Measurements from ENCODE around the gene CDHR2. TPM values are rescaled to one million over a fixed set of nuclear protein-coding genes. Genes with fewer than 3 reads are reported as not detected.

The CDHR2 gene
- total and polyA plus RNA-seq, 2 of the 13 experiments (the other 11 are each of a cell fraction or from before 2014, with no cell fraction given) = 17.9 to 20.9 TPM

DNA sequence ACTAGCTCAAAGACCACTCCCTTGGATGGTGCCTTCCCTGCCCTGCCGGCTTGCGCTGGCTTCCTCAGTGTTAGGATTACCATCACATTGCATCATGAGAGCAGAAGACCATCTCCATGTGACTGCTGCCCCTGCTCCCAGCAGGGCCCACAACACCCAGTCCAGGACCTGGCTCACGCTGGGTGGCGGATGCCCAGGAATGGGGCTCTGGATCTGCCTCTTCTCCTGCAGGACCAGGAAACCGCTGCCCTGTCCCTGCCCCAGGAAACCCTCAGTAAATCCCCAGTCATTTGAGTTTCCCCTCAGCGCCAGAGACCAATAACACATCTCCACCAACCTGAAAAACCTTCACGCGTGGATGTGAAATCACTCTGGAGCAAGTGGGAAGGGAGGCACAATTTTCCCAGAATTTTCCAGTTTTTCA, 8.7 kb upstream of the CDHR2 start (continued):
- TF ChIP-seq, protein P1, sequence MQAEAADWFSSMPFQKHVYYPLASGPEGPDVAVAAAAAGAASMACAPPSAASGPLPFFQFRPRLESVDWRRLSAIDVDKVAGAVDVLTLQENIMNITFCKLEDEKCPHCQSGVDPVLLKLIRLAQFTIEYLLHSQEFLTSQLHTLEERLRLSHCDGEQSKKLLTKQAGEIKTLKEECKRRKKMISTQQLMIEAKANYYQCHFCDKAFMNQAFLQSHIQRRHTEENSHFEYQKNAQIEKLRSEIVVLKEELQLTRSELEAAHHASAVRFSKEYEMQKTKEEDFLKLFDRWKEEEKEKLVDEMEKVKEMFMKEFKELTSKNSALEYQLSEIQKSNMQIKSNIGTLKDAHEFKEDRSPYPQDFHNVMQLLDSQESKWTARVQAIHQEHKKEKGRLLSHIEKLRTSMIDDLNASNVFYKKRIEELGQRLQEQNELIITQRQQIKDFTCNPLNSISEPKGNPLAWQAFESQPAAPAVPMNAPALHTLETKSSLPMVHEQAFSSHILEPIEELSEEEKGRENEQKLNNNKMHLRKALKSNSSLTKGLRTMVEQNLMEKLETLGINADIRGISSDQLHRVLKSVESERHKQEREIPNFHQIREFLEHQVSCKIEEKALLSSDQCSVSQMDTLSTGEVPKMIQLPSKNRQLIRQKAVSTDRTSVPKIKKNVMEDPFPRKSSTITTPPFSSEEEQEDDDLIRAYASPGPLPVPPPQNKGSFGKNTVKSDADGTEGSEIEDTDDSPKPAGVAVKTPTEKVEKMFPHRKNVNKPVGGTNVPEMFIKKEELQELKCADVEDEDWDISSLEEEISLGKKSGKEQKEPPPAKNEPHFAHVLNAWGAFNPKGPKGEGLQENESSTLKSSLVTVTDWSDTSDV (CRISPR knock-in tag; IDR thresholded peaks at IDR 0.05) = no peak
- TF ChIP-seq SRSF4 (IDR thresholded peaks at IDR 0.05; ENCODE audit: low read depth, low read length, poor library complexity, severe bottlenecking) = no peak
- no peak for TF ChIP-seq ZNF552 (CRISPR knock-in tag; IDR thresholded peaks at IDR 0.05; ENCODE audit: borderline replicate concordance)
- TF ChIP-seq ZNF781 (CRISPR knock-in tag; IDR thresholded peaks at IDR 0.05; ENCODE audit: borderline replicate concordance, not compliant biosample characterization) = no peak
- TF ChIP-seq, protein P2, sequence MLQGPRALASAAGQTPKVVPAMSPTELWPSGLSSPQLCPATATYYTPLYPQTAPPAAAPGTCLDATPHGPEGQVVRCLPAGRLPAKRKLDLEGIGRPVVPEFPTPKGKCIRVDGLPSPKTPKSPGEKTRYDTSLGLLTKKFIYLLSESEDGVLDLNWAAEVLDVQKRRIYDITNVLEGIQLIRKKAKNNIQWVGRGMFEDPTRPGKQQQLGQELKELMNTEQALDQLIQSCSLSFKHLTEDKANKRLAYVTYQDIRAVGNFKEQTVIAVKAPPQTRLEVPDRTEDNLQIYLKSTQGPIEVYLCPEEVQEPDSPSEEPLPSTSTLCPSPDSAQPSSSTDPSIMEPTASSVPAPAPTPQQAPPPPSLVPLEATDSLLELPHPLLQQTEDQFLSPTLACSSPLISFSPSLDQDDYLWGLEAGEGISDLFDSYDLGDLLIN (CRISPR knock-in tag; IDR thresholded peaks at IDR 0.05; ENCODE audit: borderline replicate concordance) = no peak
- TF ChIP-seq, protein P3, sequence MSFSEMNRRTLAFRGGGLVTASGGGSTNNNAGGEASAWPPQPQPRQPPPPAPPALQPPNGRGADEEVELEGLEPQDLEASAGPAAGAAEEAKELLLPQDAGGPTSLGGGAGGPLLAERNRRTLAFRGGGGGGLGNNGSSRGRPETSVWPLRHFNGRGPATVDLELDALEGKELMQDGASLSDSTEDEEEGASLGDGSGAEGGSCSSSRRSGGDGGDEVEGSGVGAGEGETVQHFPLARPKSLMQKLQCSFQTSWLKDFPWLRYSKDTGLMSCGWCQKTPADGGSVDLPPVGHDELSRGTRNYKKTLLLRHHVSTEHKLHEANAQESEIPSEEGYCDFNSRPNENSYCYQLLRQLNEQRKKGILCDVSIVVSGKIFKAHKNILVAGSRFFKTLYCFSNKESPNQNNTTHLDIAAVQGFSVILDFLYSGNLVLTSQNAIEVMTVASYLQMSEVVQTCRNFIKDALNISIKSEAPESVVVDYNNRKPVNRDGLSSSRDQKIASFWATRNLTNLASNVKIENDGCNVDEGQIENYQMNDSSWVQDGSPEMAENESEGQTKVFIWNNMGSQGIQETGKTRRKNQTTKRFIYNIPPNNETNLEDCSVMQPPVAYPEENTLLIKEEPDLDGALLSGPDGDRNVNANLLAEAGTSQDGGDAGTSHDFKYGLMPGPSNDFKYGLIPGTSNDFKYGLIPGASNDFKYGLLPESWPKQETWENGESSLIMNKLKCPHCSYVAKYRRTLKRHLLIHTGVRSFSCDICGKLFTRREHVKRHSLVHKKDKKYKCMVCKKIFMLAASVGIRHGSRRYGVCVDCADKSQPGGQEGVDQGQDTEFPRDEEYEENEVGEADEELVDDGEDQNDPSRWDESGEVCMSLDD (CRISPR knock-in tag; IDR thresholded peaks at IDR 0.05; ENCODE audit: borderline replicate concordance) = no peak
- TF ChIP-seq YEATS4 (CRISPR knock-in tag; IDR thresholded peaks at IDR 0.05; ENCODE audit: borderline replicate concordance) = peak; percentile 52; the same call in 1 of the 2 replicates
- peak; percentile 41 for TF ChIP-seq MED1 (CRISPR knock-in tag; IDR thresholded peaks at IDR 0.05)
- TF ChIP-seq EEA1 (CRISPR knock-in tag; IDR thresholded peaks at IDR 0.05; ENCODE audit: borderline replicate concordance) = no peak
- TF ChIP-seq, protein P4, sequence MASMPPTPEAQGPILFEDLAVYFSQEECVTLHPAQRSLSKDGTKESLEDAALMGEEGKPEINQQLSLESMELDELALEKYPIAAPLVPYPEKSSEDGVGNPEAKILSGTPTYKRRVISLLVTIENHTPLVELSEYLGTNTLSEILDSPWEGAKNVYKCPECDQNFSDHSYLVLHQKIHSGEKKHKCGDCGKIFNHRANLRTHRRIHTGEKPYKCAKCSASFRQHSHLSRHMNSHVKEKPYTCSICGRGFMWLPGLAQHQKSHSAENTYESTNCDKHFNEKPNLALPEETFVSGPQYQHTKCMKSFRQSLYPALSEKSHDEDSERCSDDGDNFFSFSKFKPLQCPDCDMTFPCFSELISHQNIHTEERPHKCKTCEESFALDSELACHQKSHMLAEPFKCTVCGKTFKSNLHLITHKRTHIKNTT (CRISPR knock-in tag; IDR thresholded peaks at IDR 0.05) = no peak
- TF ChIP-seq, protein P5, sequence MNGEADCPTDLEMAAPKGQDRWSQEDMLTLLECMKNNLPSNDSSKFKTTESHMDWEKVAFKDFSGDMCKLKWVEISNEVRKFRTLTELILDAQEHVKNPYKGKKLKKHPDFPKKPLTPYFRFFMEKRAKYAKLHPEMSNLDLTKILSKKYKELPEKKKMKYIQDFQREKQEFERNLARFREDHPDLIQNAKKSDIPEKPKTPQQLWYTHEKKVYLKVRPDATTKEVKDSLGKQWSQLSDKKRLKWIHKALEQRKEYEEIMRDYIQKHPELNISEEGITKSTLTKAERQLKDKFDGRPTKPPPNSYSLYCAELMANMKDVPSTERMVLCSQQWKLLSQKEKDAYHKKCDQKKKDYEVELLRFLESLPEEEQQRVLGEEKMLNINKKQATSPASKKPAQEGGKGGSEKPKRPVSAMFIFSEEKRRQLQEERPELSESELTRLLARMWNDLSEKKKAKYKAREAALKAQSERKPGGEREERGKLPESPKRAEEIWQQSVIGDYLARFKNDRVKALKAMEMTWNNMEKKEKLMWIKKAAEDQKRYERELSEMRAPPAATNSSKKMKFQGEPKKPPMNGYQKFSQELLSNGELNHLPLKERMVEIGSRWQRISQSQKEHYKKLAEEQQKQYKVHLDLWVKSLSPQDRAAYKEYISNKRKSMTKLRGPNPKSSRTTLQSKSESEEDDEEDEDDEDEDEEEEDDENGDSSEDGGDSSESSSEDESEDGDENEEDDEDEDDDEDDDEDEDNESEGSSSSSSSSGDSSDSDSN (CRISPR knock-in tag; IDR thresholded peaks at IDR 0.05) = peak; percentile 40; the same call in 1 of the 2 replicates
- TF ChIP-seq IKZF4 (CRISPR knock-in tag; IDR thresholded peaks at IDR 0.05; ENCODE audit: borderline replicate concordance, low read depth, not compliant biosample characterization) = no peak
- no peak for TF ChIP-seq PCBP2 (optimal IDR thresholded peaks at IDR 0.05; ENCODE audit: low read depth, low read length, poor library complexity, severe bottlenecking)
- TF ChIP-seq, protein P6, sequence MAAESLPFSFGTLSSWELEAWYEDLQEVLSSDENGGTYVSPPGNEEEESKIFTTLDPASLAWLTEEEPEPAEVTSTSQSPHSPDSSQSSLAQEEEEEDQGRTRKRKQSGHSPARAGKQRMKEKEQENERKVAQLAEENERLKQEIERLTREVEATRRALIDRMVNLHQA (CRISPR knock-in tag; IDR thresholded peaks at IDR 0.05) = 0 out of 2 replicates have a peak, but pooled peaks have one; percentile 71
- TF ChIP-seq, protein P7, sequence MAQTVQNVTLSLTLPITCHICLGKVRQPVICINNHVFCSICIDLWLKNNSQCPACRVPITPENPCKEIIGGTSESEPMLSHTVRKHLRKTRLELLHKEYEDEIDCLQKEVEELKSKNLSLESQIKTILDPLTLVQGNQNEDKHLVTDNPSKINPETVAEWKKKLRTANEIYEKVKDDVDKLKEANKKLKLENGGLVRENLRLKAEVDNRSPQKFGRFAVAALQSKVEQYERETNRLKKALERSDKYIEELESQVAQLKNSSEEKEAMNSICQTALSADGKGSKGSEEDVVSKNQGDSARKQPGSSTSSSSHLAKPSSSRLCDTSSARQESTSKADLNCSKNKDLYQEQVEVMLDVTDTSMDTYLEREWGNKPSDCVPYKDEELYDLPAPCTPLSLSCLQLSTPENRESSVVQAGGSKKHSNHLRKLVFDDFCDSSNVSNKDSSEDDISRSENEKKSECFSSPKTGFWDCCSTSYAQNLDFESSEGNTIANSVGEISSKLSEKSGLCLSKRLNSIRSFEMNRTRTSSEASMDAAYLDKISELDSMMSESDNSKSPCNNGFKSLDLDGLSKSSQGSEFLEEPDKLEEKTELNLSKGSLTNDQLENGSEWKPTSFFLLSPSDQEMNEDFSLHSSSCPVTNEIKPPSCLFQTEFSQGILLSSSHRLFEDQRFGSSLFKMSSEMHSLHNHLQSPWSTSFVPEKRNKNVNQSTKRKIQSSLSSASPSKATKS (CRISPR knock-in tag; IDR thresholded peaks at IDR 0.05) = no peak

Measured in HepG2 (cell line).